ENCODE results near the gene C3.
"Not testable (repeated sequence)": the region's sequence is repeated elsewhere in the genome, so short reads cannot be mapped to it uniquely, and the experiment has no call there.

The C3 gene

DNA sequence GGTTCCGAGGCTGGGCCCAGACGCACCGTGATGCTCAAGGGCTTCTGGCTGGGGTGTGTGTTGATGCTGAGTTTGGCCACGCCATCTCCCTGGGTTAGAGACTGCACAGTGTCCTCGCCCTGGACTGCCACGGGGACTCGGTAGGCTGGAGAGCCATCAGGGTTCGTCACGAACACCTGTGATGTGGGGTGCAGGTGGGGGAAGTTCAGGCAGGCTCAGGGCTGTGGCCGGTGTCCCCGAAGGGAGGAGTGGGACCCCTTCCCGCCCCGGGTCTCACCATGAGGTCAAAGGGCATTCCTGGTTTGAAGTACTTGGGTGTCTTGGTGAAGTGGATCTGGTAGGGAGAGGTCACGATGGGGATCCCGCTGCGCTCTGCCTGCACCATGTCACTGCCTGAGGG lies 8.2 kb downstream of the C3 start:
- no peak for DNase-seq

GRCh38 chr19:6711605-6712004 lies 8.8 kb downstream of the C3 start:
- DNase-seq, result no peak

DNA sequence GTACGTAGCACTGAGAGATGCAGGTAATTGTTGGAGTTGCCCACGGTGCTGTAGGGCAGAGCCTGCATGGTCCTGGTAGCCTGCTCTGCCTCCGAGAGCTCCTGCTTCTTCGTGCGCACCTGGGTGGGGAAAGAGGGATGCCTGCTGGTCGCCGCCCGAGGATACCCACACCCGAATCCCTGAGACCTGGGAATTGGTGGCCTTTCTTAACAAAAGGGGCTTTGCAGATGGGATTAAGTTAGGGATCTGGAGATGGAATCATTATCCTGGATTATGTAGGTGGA lies 9.4 kb downstream of the C3 start:
- DNase-seq, result no peak

- DNase-seq, result no peak
These were observed 10.0 kb downstream of the C3 start for GRCh38 chr19:6710273-6711077.

DNA sequence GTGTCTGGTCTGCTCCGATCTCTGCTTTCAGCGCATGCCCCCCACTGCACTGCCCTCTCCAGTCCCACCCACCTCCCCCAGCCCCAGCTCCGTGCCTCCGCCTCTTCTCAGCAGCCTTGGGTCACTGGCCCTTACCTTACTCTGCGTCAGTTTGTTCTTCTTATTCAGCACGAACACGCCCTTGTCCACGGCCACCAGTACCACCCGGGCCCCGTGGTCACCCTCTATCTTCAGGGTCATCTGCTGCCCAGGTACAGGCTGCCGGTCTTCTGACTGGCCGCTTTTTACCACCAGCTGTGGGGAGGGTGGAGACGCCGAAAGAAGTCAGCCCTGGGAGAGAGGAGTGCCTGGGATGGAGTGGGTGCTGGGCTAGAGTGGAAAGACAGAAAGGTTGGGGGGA lies 10.9 kb downstream of the C3 start:
- no peak for DNase-seq

- DNase-seq, result not testable (repeated sequence)
These were observed 11.5 kb downstream of the C3 start for GRCh38 chr19:6708913-6709312.

- no peak for DNase-seq
These were observed 12.1 kb downstream of the C3 start for GRCh38 chr19:6708346-6708745.

- no peak for DNase-seq
These were observed 12.8 kb downstream of the C3 start for GRCh38 chr19:6707658-6708018.

DNA sequence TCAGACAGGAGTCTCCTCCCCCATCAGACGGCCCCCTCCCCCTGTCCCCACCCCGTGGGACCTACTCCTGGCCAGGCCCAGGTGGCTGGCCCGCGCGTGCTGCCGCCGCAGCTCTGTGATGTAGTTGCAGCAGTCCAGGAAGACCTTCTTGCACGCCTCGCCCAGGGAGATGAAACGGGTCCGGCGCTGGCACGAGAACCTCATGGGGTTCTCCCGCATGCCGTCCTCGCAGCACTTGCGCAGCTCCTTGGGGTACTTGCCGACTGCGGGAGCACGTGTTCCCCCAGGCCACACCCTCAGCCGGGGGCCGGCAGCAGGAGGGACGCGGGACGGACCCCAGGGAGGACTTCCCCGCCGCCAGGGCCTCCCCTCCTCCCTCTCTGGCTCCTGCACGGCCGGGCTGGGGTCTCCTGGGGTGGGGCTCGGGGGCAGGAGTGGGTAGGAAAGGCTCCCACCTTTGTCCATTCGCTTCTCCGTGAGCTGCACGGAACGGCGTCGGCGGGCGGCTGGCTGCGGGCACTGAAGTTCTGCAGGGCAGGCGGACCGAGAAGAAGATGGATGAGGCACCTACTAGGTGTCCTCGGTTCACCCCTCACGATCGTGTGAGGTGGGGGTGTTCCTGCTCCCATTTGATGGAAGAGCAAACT lies 13.3 kb downstream of the C3 start:
- no peak for DNase-seq

DNA sequence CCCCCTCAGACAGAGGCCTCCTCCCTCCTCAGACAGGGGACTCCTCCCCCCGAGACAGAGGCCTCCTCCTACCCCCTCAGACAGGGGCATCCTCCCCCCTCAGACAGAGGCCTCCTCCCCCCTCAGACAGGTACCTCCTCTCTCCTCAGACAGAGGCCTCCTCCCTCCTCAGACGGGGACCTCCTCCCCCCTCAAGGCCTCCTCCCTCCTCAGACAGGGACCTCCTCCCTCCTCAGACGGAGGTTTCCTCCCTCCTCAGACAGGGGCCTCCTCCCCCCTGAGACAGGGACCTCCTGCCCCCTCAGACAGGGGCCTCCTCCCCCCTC lies 13.9 kb downstream of the C3 start:
- DNase-seq, result no peak

- no peak for DNase-seq
These were observed 14.4 kb downstream of the C3 start for GRCh38 chr19:6705931-6706632.

DNA sequence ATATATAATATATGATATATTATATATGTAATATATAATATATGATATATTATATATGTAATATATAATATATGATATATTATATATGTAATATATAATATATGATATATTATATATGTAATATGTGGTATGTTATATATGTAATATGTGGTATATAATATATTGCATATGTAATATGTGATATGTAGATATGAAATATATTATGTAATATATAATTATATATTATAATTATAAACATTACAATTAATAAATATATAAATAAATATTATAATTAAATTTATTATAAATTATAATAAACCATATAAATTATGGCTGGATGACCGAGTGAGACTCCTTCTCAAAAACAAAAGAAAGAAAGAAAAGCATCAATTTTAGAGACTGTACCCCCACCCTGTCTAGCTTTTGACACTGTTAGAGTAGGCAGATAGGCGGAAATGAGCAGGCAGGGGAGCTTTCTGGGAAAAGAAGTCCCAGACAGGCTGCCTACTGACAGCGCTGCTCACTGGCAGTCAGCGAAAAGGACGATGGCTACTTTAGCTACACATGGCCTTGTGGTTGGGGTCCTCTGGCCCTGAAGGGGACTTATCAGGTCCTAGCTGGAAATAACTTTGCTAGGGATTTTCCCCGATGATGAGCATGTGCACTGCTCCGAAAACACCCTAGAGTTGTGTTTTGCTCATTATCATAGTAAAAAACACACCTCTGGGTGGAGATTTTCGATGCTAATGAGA lies 19.7 kb downstream of the C3 start:
- no peak for DNase-seq

GRCh38 chr19:6699935-6700334 lies 20.5 kb downstream of the C3 start:
- no peak for DNase-seq

- DNase-seq, result no peak
These were observed 23.2 kb downstream of the C3 start for GRCh38 chr19:6697291-6697690.

DNA sequence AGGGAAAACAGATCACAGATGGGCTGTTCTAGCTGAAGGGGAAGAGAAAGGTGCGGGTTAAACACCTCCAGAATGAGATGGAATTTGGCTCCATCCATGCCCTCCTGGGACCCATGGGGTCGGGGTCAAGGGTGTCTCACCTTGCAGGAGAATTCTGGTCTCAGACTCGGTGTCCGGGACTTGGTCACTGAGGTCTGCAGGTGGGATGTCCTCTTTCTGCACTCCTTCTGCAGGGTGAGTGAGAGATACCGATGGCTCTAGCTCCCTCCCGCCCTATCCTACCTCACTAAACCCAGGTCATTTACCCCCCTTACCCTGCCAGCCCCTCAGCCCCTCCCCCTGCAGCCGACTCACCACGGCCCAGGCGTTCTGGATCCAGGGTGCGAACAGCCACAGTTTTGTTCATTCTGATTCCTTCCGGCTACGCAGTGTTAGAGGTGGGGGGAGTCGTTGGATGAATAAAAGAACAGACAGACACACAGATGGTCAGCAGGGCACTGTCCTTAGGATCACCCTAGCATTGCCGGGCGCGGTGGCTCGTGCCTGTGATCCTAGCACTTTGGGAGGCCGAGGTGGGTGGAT lies 24.1 kb downstream of the C3 start:
- no peak for DNase-seq

GRCh38 chr19:6694147-6694815 lies 26.2 kb downstream of the C3 start:
- DNase-seq, result no peak

- no peak for DNase-seq
These were observed 26.8 kb downstream of the C3 start for GRCh38 chr19:6693681-6694080.

GRCh38 chr19:6693056-6693471 lies 27.4 kb downstream of the C3 start:
- DNase-seq, result no peak

- DNase-seq, result no peak
These were observed 28.4 kb downstream of the C3 start for GRCh38 chr19:6692027-6692426.

DNA sequence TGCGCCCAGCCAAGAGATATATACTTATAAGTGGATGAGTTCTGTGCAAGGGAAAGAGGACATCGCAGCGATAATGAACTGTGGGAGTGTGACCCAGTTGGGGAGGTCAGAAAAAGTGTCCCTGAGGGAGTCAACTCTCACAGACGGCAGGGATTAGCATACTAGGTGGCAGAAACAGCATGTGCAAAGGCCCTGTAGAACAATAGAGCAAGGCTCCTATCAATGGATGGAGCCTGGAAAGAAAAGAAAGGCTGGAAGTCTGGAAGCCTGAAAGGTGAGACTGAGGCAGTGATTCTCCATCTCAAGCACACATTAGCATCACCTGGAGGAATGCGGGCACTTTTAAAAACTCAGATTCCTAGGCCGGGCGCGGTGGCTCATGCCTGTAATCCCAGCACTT lies 29.1 kb downstream of the C3 start:
- DNase-seq, result no peak

DNA sequence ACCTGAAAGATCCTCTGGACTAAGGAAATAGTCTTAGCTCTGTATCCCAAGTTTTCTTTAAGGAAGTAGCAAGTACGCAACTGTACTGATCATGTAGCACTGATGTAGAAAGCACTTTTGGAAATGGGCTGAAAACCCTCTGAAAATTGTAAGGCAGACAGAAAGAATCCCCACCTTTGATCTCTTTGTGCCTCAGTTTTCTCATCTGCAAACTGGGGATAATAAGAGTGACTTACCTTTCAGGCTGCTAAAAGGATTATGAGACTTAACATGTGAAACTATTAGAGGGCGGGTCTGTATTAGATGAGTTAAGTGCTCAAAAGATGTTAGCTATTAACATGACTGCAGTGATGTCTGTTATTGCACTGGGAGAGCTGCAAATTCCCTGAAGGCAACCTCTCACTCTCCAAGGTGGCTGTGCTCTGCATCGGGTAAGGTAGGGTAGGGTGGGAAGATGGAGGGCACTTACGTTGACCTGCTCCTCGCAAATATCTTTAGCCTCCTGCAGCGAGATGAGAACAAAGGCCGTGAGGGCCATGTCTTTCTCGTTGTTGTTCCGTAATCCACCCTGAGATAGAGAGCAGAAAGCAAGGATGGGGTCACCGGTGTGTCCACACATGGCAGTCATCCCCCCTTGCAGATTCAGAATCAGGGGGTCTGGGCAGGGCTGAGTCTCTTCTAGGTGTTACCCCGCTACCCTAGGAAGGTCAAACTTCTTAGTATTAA lies 30.1 kb downstream of the C3 start:
- DNase-seq, result no peak

- DNase-seq, result no peak
These were observed 33.3 kb downstream of the C3 start for GRCh38 chr19:6687114-6687513.
